HepG2 (cell line): ENCODE measurements around the gene IGFL2. TPM values are rescaled to one million over a fixed set of nuclear protein-coding genes. Genes with fewer than 3 reads are reported as not detected.

Experiments used
- ATAC-seq: fragments of 200-7000 bp; cut with Tn5 transposase; 3 replicates; pipeline ENCODE4 v1.9.1; 2020; ENCODE audit warnings: mild to moderate bottlenecking, moderate library complexity
- BruUV-seq: library from RNA; stranded (reverse); fragments of 400-500 nt; replicated peaks from 2 replicates; lab custom pipeline; 2021; lab: Mats Ljungman, UMichigan
- CTCF ChIA-PET: fragments of 300-600 bp; formaldehyde crosslinking; extraction: SDS; loops from one replicate; lab custom pipeline; 2021; ENCODE audit warnings: low total read pairs, inconsistent platforms, low intra/inter-chr PET ratio; lab: Yijun Ruan, JAX
- POLR2A ChIA-PET: fragments of 350-600 bp; sonication (Branson Sonifier 250); formaldehyde crosslinking; loops from one replicate; lab custom pipeline; 2020; ENCODE audit warnings: antibody characterized with exemption, inconsistent platforms; lab: Yijun Ruan, JAX
- DNase-seq: peaks from one replicate; pipeline ENCODE4 v3.0.0-alpha.2; 2015; ENCODE audit warnings: low spot score
- FAIRE-seq: peaks from 3 replicates; lab custom pipeline; 2011; peaks lifted over from hg19 to GRCh38; lab: Jason Lieb, UNC
- H2AFZ ChIP-seq: one replicate; pipeline ENCODE4 v1.6.1; 2011; ENCODE audit warnings: low read length, inconsistent platforms
- H3K27ac ChIP-seq: fragments of 300-600 bp; 3 replicates; pipeline ENCODE4 v1.8.0; 2011; ENCODE audit warnings: mixed run types, mild to moderate bottlenecking, mixed read lengths, low read length, inconsistent platforms; ENCODE audit not compliant: insufficient read depth; ENCODE audit errors: extremely low read length
- H3K27me3 ChIP-seq, 2 experiments: fragments of 200-600 bp in 1 of 2; 2 replicates in 1 of 2; 3 replicates in 1 of 2; pipeline versions ENCODE4 v1.6.0 to v1.8.0; 2011; ENCODE audit warnings: low read length in 2 of 2, mild to moderate bottlenecking in 2 of 2, moderate library complexity in 2 of 2, inconsistent platforms in 1 of 2; ENCODE audit not compliant: insufficient read depth in 2 of 2, control insufficient read depth in 1 of 2
- H3K36me3 ChIP-seq, 2 experiments: fragments of 200-600 bp in 1 of 2; replicated peaks in 1 of 2; 2 replicates in 1 of 2; 3 replicates in 1 of 2; pipeline versions ENCODE4 v1.5.1 to v1.8.0; 2011; ENCODE audit warnings: low read length in 2 of 2, inconsistent platforms in 1 of 2; ENCODE audit not compliant: insufficient read depth in 2 of 2, control insufficient read depth in 1 of 2
- H3K4me1 ChIP-seq: 2 replicates; pipeline ENCODE4 v1.5.1; 2012; ENCODE audit warnings: low read length, inconsistent platforms; ENCODE audit not compliant: insufficient read depth
- H3K4me2 ChIP-seq: 2 replicates; pipeline ENCODE4 v1.6.0; 2011; ENCODE audit warnings: low read depth, low read length, inconsistent platforms
- H3K4me3 ChIP-seq, 3 experiments: fragments of 200-600 bp in 1 of 3; sonication (generic), shearing (Covaris generic) in 1 of 3; replicated peaks in 1 of 3; 2 replicates each; pipeline ENCODE4 v1.5.1; 2011 to 2016; ENCODE audit warnings: low read length in 3 of 3, inconsistent platforms in 2 of 3, low read depth in 2 of 3, mild to moderate bottlenecking in 2 of 3, control low read depth in 1 of 3, mixed read lengths in 1 of 3; ENCODE audit not compliant: insufficient read depth in 1 of 3
- H3K79me2 ChIP-seq: one replicate; pipeline ENCODE4 v1.6.1; 2011; ENCODE audit warnings: low read length, inconsistent platforms; ENCODE audit not compliant: insufficient read depth
- H3K9ac ChIP-seq: 2 replicates; pipeline ENCODE4 v1.6.0; 2011; ENCODE audit warnings: mild to moderate bottlenecking, low read depth, low read length, inconsistent platforms; ENCODE audit not compliant: insufficient read depth
- H3K9me3 ChIP-seq: 2 replicates; pipeline ENCODE4 v1.5.1; 2012; ENCODE audit warnings: mild to moderate bottlenecking, low read length
- H4K20me1 ChIP-seq: 2 replicates; pipeline ENCODE4 v1.6.0; 2011; ENCODE audit warnings: inconsistent platforms, mild to moderate bottlenecking, low read length, moderate library complexity; ENCODE audit not compliant: insufficient read depth
- FOXA3 ChIP-seq: IDR thresholded peaks from 2 replicates; pipeline ENCODE4 v1.6.1; 2016; ENCODE audit warnings: missing genetic modification reagents, missing compliant biosample characterization
- JARID2 ChIP-seq: sonication (generic); formaldehyde crosslinking; IDR thresholded peaks from 2 replicates; pipeline ENCODE4 v1.8.1; 2023; ENCODE audit warnings: missing genetic modification reagents, inconsistent platforms; ENCODE audit not compliant: insufficient replicate concordance
- KMT2B ChIP-seq: IDR thresholded peaks from 2 replicates; pipeline ENCODE4 v1.6.1; 2016; ENCODE audit warnings: missing genetic modification reagents, missing compliant biosample characterization
- REPIN1 ChIP-seq: sonication (generic); formaldehyde crosslinking; IDR thresholded peaks from 2 replicates; pipeline ENCODE4 v1.8.0; 2022; ENCODE audit warnings: missing genetic modification reagents, low read depth, mild to moderate bottlenecking, borderline replicate concordance
- RFX1 ChIP-seq: fragments of 450-650 bp; IDR thresholded peaks from 2 replicates; pipeline ENCODE4 v1.6.1; 2017
- ZNF180 ChIP-seq: sonication (generic); formaldehyde crosslinking; IDR thresholded peaks from 2 replicates; pipeline ENCODE4 v1.4.0; 2020; ENCODE audit warnings: low read depth, missing genetic modification reagents, borderline replicate concordance
- ZNF530 ChIP-seq: sonication (generic); formaldehyde crosslinking; IDR thresholded peaks from 2 replicates; pipeline ENCODE4 v1.5.0; 2020; ENCODE audit warnings: low read depth, mild to moderate bottlenecking, missing genetic modification reagents
- ZNF547 ChIP-seq: sonication (generic); formaldehyde crosslinking; IDR thresholded peaks from 2 replicates; pipeline ENCODE4 v1.5.1; 2020; ENCODE audit warnings: mild to moderate bottlenecking, missing genetic modification reagents
- WGBS: methylation state at CpG from one replicate; pipeline ENCODE4 v1.1.6; 2017; ENCODE audit warnings: low lambda C conversion rate; 5-methylcytosine and 5-hydroxymethylcytosine counted together
- in situ Hi-C: cut with HindIII; loops from 2 replicates; pipeline ENCODE4 v1.10.0; 2017; ENCODE audit warnings: low pct_unique_long_range_greater_than_20kb; ENCODE audit not compliant: extremely low pct_ligation_motif_present
- intact Hi-C: fragments of 100-400 bp; cut with micrococcal nuclease; formaldehyde crosslinking; loops from one replicate; pipeline ENCODE4 v1.10.0; 2022; ENCODE audit not compliant: unreplicated experiment
- polyA plus RNA-seq, 8 experiments: library from polyadenylated mRNA; depleted of rRNA in 3 of 8; stranded (reverse) in 7 of 8; unstranded in 1 of 8; fragments of >200 nt; fragmentation: Illumina TruSeq in 4 of 8; extraction: Trizol in 4 of 8; gene quantifications; 2 replicates each; pipeline versions ENCODE4 v1.2.1 to v1.2.3, GENCODE V29; 2011 to 2016; ENCODE audit warnings: low read depth in 4 of 8, missing spikeins in 1 of 8, mixed read lengths in 1 of 8; ENCODE audit not compliant: insufficient read depth in 1 of 8
- total RNA-seq, 5 experiments: library from RNA; depleted of rRNA; stranded (reverse); fragments of >200 nt; fragmentation: Illumina TruSeq; extraction: Trizol; gene quantifications; 2 replicates each; pipeline ENCODE4 v1.2.3, GENCODE V29; 2016; ENCODE audit warnings: low read depth in 1 of 5
- TF ChIP-seq, protein P1 (sequence below): sonication (generic); formaldehyde crosslinking; IDR thresholded peaks from 2 replicates; pipeline ENCODE4 v1.8.0; 2022; ENCODE audit warnings: mild to moderate bottlenecking, missing genetic modification reagents, borderline replicate concordance
- TF ChIP-seq, protein P2 (sequence below): sonication (generic); formaldehyde crosslinking; IDR thresholded peaks from 2 replicates; pipeline ENCODE4 v1.5.0; 2020; ENCODE audit warnings: mild to moderate bottlenecking, low read depth, missing genetic modification reagents, borderline replicate concordance
- TF ChIP-seq, protein P3 (sequence below): sonication (generic); formaldehyde crosslinking; IDR thresholded peaks from 2 replicates; pipeline ENCODE4 v1.5.1; 2020; ENCODE audit warnings: missing genetic modification reagents, mild to moderate bottlenecking, borderline replicate concordance
- TF ChIP-seq, protein P4 (sequence below): sonication (generic); formaldehyde crosslinking; IDR thresholded peaks from 2 replicates; pipeline ENCODE4 v1.5.0; 2020; ENCODE audit warnings: mild to moderate bottlenecking, missing genetic modification reagents, moderate library complexity

IGFL2 gene
- total and polyA plus RNA-seq, 2 of the 13 experiments (the other 11 are each of a cell fraction or from before 2014, with no cell fraction given): not detected

DNA sequence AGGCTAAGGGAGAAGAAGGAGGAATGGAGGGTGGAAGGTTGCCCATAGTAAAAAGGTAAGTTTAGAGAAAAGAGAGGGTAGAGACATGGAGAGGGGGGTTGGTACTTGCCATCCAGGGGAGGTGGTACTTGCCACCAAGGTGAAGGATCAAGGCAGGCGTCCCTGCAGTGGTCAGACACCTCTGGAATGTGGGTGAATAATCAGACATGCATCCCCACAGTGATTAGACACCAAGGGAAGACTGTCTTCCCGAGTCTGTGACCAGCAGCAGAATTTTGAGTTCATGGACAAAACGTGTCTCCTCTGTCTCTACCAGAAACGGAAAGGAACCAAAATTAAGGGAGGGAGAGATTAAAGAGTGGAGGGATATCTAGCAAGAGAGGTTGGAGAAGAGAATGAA lies 54.4 kb downstream of the IGFL2 start (continued):
- TF ChIP-seq REPIN1 (CRISPR knock-in tag) (no peak), KMT2B (CRISPR knock-in tag) (no peak)

DNA sequence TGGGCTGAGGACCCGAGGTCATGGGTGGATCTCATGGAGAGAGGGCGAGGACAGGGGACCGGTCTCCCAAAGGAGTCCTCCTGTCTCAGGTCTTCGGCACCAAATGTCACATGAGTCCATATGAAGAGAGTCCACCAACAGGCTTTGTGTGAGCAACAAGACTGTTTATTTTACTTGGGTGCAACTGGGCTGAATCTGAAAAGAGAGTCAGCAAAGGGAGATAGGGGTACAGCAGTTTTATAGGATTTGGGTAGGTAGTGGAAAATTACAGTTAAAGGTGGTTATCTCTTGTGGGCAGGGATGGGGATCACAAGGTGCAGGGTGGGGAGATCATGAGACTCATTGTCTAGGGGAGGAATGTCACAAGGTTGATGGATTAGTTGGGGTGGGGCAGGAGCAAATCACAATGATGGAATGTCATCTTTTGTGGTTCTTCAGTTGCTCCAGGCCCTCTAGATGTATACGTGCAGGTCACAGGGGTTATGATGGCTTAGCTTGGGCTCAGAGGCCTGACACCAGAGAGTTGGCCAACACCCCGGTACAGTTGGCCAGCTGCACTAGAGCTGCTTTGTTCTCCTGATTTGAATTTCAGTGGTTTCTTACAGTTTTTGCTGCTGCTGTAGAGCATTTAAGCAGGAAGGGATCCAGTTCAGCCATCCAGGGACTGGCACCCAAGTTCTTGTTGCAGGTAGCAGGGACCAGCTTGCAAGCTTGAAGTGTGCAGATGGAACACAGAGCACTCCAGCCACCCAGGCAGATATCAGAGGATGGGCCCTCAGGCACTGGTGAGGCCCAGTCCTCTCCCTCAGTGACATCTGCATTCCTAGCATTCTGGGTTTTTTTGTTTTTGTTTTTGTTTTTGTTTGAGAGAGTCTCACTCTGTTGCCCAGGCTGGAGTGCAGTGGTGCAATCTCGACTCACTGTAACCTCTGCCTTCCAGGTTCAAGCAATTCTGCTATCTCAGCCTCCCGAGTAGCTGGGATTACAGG lies 55.1 kb downstream of the IGFL2 start:
- Histone ChIP-seq H3K9me3 (no peaks in the 10 kb centered on the region), H3K27me3 (peaks cover 0 to 13% of the 10 kb centered on the region in 2 experiments; a peak in 2 of 5 replicates), H3K27ac (no peak overlapping the region), H3K9ac (no peak overlapping the region), H3K36me3 (no peaks in the 10 kb centered on the region)
- CTCF ChIA-PET: no interaction called here
- TF ChIP-seq, protein P1, sequence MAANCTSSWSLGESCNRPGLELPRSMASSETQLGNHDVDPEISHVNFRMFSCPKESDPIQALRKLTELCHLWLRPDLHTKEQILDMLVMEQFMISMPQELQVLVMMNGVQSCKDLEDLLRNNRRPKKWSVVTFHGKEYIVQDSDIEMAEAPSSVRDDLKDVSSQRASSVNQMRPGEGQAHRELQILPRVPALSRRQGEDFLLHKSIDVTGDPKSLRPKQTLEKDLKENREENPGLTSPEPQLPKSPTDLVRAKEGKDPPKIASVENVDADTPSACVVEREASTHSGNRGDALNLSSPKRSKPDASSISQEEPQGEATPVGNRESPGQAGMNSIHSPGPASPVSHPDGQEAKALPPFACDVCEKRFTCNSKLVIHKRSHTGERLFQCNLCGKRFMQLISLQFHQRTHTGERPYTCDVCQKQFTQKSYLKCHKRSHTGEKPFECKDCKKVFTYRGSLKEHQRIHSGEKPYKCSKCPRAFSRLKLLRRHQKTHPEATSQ (CRISPR knock-in tag): no peak
- TF ChIP-seq JARID2 (CRISPR knock-in tag) (no peak), ZNF547 (no peak), FOXA3 (CRISPR knock-in tag) (no peak), ZNF530 (CRISPR knock-in tag) (no peak), ZNF180 (CRISPR knock-in tag) (no peak), RFX1 (no peak)
- TF ChIP-seq, protein P2, sequence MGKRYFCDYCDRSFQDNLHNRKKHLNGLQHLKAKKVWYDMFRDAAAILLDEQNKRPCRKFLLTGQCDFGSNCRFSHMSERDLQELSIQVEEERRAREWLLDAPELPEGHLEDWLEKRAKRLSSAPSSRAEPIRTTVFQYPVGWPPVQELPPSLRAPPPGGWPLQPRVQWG (CRISPR knock-in tag): no peak
- TF ChIP-seq, protein P3, sequence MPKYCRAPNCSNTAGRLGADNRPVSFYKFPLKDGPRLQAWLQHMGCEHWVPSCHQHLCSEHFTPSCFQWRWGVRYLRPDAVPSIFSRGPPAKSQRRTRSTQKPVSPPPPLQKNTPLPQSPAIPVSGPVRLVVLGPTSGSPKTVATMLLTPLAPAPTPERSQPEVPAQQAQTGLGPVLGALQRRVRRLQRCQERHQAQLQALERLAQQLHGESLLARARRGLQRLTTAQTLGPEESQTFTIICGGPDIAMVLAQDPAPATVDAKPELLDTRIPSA (CRISPR knock-in tag): no peak
- TF ChIP-seq, protein P4, sequence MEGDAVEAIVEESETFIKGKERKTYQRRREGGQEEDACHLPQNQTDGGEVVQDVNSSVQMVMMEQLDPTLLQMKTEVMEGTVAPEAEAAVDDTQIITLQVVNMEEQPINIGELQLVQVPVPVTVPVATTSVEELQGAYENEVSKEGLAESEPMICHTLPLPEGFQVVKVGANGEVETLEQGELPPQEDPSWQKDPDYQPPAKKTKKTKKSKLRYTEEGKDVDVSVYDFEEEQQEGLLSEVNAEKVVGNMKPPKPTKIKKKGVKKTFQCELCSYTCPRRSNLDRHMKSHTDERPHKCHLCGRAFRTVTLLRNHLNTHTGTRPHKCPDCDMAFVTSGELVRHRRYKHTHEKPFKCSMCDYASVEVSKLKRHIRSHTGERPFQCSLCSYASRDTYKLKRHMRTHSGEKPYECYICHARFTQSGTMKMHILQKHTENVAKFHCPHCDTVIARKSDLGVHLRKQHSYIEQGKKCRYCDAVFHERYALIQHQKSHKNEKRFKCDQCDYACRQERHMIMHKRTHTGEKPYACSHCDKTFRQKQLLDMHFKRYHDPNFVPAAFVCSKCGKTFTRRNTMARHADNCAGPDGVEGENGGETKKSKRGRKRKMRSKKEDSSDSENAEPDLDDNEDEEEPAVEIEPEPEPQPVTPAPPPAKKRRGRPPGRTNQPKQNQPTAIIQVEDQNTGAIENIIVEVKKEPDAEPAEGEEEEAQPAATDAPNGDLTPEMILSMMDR (CRISPR knock-in tag): no peak
- TF ChIP-seq, all 625 proteins: peak for 0
- no peak overlapping the region for H3K4me3 ChIP-seq
- POLR2A ChIA-PET: no interaction called here
- H2AFZ ChIP-seq: no peak overlapping the region
- WGBS: 17% methylated on average over 7 of the region's 8 CpGs
- no peak for FAIRE-seq
- H3K79me2 ChIP-seq: no peaks in the 10 kb centered on the region
- H4K20me1 ChIP-seq: no peaks in the 10 kb centered on the region
- no TSS peak for BruUV-seq
- intact Hi-C loops: no loop called here
- peak; percentile 14 for DNase-seq
- no peak for ATAC-seq
- no peak overlapping the region for H3K4me2 ChIP-seq
- H3K4me1 ChIP-seq: no peaks in the 10 kb centered on the region
- in situ Hi-C loops: no loop called here
